Measurements from ENCODE around the gene BMP2K. TPM values are rescaled to one million over a fixed set of nuclear protein-coding genes. Genes with fewer than 3 reads are reported as not detected.
"Not testable (repeated sequence)": the region's sequence is repeated elsewhere in the genome, so short reads cannot be mapped to it uniquely, and the experiment has no call there.

BMP2K gene
- total RNA-seq, 1 donor from 2014 or later, result 37.6 TPM

GRCh38 chr4:78904143-78904542 lies 128.0 kb downstream of the BMP2K start:
- no peak for DNase-seq (ENCODE audit: low spot score)
- intact Hi-C loops (cut with DNase I), result no loop called here

GRCh38 chr4:78907638-78908037 lies 131.5 kb downstream of the BMP2K start:
- DNase-seq (ENCODE audit: low spot score), result no peak
- intact Hi-C loops (cut with DNase I), result no loop called here

GRCh38 chr4:78908974-78909373 lies 132.8 kb downstream of the BMP2K start:
- intact Hi-C loops (cut with DNase I); DNase-seq (ENCODE audit: low spot score): not testable (repeated sequence)

GRCh38 chr4:78910612-78911011 lies 134.5 kb downstream of the BMP2K start:
- intact Hi-C loops (cut with DNase I), result no loop called here
- no peak for DNase-seq (ENCODE audit: low spot score)

- intact Hi-C loops (cut with DNase I), result no loop called here
- no peak for DNase-seq (ENCODE audit: low spot score)
Measured at GRCh38 chr4:78922207-78922606, 146.1 kb downstream of the BMP2K start.

- no peak for DNase-seq (ENCODE audit: low spot score)
- intact Hi-C loops (cut with DNase I), result no loop called here
Measured at GRCh38 chr4:78923464-78924312, 147.5 kb downstream of the BMP2K start.

GRCh38 chr4:78926826-78927225 lies 150.7 kb downstream of the BMP2K start:
- intact Hi-C loops (cut with DNase I), result no loop called here

GRCh38 chr4:78928835-78929234 lies 152.7 kb downstream of the BMP2K start:
- no peak for DNase-seq (ENCODE audit: low spot score)
- intact Hi-C loops (cut with DNase I), result no loop called here

More at GRCh38 chr4:78926826-78927225, 150.7 kb downstream of the BMP2K start:
- no peak for DNase-seq (ENCODE audit: low spot score)

- no peak for DNase-seq (ENCODE audit: low spot score)
- intact Hi-C loops (cut with DNase I), result no loop called here
Measured at GRCh38 chr4:78930016-78930629, 154.0 kb downstream of the BMP2K start.

GRCh38 chr4:78936989-78937388 lies 160.8 kb downstream of the BMP2K start:
- intact Hi-C loops (cut with DNase I), result no loop called here
- DNase-seq (ENCODE audit: low spot score), result no peak

- no peak for DNase-seq (ENCODE audit: low spot score)
- intact Hi-C loops (cut with DNase I), result no loop called here
Measured at GRCh38 chr4:78937837-78938236, 161.7 kb downstream of the BMP2K start.

GRCh38 chr4:78938474-78938867 lies 162.3 kb downstream of the BMP2K start:
- intact Hi-C loops (cut with DNase I), result no loop called here
- no peak for DNase-seq (ENCODE audit: low spot score)

- intact Hi-C loops (cut with DNase I), result no loop called here
- peak; percentile 94 for DNase-seq (ENCODE audit: low spot score)
Measured at GRCh38 chr4:78938868-78939666, 162.9 kb downstream of the BMP2K start, which contains the start of gene PAQR3. PAQR3 (minus strand) TSS chr4:78939438; CDS start chr4:78939224, 214 bp downstream.

GRCh38 chr4:78939667-78940008 lies 163.5 kb downstream of the BMP2K start:
- DNase-seq (ENCODE audit: low spot score), result no peak
- intact Hi-C loops (cut with DNase I), result no loop called here

- no peak for DNase-seq (ENCODE audit: low spot score)
- intact Hi-C loops (cut with DNase I), result no loop called here
Measured at GRCh38 chr4:78940752-78941151, 164.6 kb downstream of the BMP2K start.

GRCh38 chr4:78944381-78944780 lies 168.2 kb downstream of the BMP2K start:
- no peak for DNase-seq (ENCODE audit: low spot score)
- intact Hi-C loops (cut with DNase I), result no loop called here

GRCh38 chr4:78945651-78946179 lies 169.6 kb downstream of the BMP2K start:
- intact Hi-C loops (cut with DNase I), result no loop called here
- DNase-seq (ENCODE audit: low spot score), result no peak

GRCh38 chr4:78949735-78950134 lies 173.6 kb downstream of the BMP2K start:
- intact Hi-C loops (cut with DNase I), result loop anchor here (5.0 to 10.0 kb wide), 2 partner anchors 1253 to 1385 kb away; partner anchors contain the start of gene CFAP299
- no peak for DNase-seq (ENCODE audit: low spot score)

- intact Hi-C loops (cut with DNase I), result loop anchor here (2.0 to 10.0 kb wide), 3 partner anchors 1250 to 1383 kb away; partner anchors contain the start of gene CFAP299
- no peak for DNase-seq (ENCODE audit: low spot score)
Measured at GRCh38 chr4:78951862-78952472, 175.8 kb downstream of the BMP2K start.
